Measurements from ENCODE around the gene GNA12. TPM values are rescaled to one million over a fixed set of nuclear protein-coding genes. Genes with fewer than 3 reads are reported as not detected.

Gene GNA12
- polyA plus RNA-seq, 1 donor (not counting 4 experiments of a cell fraction or from before 2014, with no cell fraction given): 35.5 TPM

DNA sequence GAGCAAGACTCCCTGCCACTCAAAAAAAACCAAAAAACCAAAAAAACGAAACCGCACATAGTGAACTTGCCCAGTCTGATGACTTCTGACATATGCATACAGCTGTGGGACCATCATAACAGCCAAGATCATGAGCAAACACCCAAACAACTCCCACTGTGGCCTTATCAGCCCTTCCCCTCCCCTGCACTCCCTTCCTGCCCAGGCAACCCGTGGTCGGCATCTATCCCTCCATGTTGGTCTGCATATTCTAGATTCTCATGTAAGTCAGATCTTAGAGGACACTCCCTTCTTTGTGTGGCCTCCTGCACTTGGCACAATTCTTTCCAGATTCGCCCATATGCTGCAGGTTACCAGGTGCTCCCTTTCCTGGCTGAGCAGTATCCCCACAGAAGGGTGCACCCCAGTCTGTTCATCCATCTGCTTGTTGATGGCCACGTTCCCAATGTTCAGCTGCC lies 72.8 kb downstream of the GNA12 start:
- Histone ChIP-seq H3K9ac (ENCODE audit: control insufficient read depth, extremely low read depth, insufficient read depth, low read length) (no peak overlapping the region), H3K27me3 (ENCODE audit: control insufficient read depth, extremely low read depth, insufficient read depth, low read length) (no peaks in the 10 kb centered on the region), H3K27ac (ENCODE audit: control insufficient read depth, insufficient read depth, low read length) (no peak overlapping the region), H3K4me2 (ENCODE audit: control insufficient read depth, extremely low read depth, insufficient read depth, low read depth, low read length) (no peak overlapping the region), H2AFZ (ENCODE audit: control insufficient read depth, low read length) (no peak overlapping the region), H3K9me3 (ENCODE audit: control insufficient read depth, low read depth, low read length) (no peaks in the 10 kb centered on the region), H3K79me2 (ENCODE audit: control insufficient read depth, insufficient read depth, low read length) (peaks cover 9% of the 10 kb centered on the region), H3K4me3 (ENCODE audit: control insufficient read depth in 2 of 3, extremely low read depth in 1 of 3, insufficient read depth in 2 of 3, low read depth in 1 of 3, low read length in 3 of 3) (no peak overlapping the region), H3K9me1 (ENCODE audit: control insufficient read depth, extremely low read depth, insufficient read depth, low read length) (no peaks in the 10 kb centered on the region), H3K36me3 (ENCODE audit: control insufficient read depth in 2 of 2, extremely low read depth in 1 of 2, insufficient read depth in 2 of 2, low read length in 2 of 2) (no peaks in the 10 kb centered on the region), H3K4me1 (ENCODE audit: control insufficient read depth, extremely low read depth, insufficient read depth, low read length) (no peaks in the 10 kb centered on the region), H4K20me1 (ENCODE audit: control insufficient read depth, extremely low read depth, insufficient read depth, low read length) (no peaks in the 10 kb centered on the region)
- FAIRE-seq (no peak), DNase-seq (ENCODE audit: low read depth, low spot score) (no peak)
- TF ChIP-seq EZH2 (IDR thresholded peaks at IDR 0.05; ENCODE audit: low read length): no peak
- no peak for TF ChIP-seq CTCF (optimal IDR thresholded peaks at IDR 0.05 in 1 of 3, IDR thresholded peaks at IDR 0.05 in 1 of 3, conservative IDR thresholded peaks at IDR 0.05 in 1 of 3; ENCODE audit: extremely low read depth in 1 of 3, insufficient read depth in 2 of 3, low read length in 3 of 3)
- dilution Hi-C loops (cut with MboI; ENCODE audit: extremely low pct_ligation_motif_present, low sequenced_read_pairs): no loop called here

GRCh38 chr7:2764621-2765020 lies 79.5 kb downstream of the GNA12 start:
- H3K36me3 ChIP-seq (ENCODE audit: control insufficient read depth in 2 of 2, extremely low read depth in 1 of 2, insufficient read depth in 2 of 2, low read length in 2 of 2): peaks cover 0 to 1% of the 10 kb centered on the region in 2 experiments
- H4K20me1 ChIP-seq (ENCODE audit: control insufficient read depth, extremely low read depth, insufficient read depth, low read length): no peaks in the 10 kb centered on the region
- H3K9ac ChIP-seq (ENCODE audit: control insufficient read depth, extremely low read depth, insufficient read depth, low read length): no peak overlapping the region
- FAIRE-seq (no peak), DNase-seq (ENCODE audit: low read depth, low spot score) (no peak)
- H2AFZ ChIP-seq (ENCODE audit: control insufficient read depth, low read length): no peak overlapping the region
- H3K9me3 ChIP-seq (ENCODE audit: control insufficient read depth, low read depth, low read length): no peaks in the 10 kb centered on the region
- H3K4me2 ChIP-seq (ENCODE audit: control insufficient read depth, extremely low read depth, insufficient read depth, low read depth, low read length): no peak overlapping the region
- no peaks in the 10 kb centered on the region for H3K27me3 ChIP-seq (ENCODE audit: control insufficient read depth, extremely low read depth, insufficient read depth, low read length)
- dilution Hi-C loops (cut with MboI; ENCODE audit: extremely low pct_ligation_motif_present, low sequenced_read_pairs): no loop called here
- no peaks in the 10 kb centered on the region for H3K9me1 ChIP-seq (ENCODE audit: control insufficient read depth, extremely low read depth, insufficient read depth, low read length)
- no peak for TF ChIP-seq CTCF (optimal IDR thresholded peaks at IDR 0.05 in 1 of 3, IDR thresholded peaks at IDR 0.05 in 1 of 3, conservative IDR thresholded peaks at IDR 0.05 in 1 of 3; ENCODE audit: extremely low read depth in 1 of 3, insufficient read depth in 2 of 3, low read length in 3 of 3)
- no peak for TF ChIP-seq EZH2 (IDR thresholded peaks at IDR 0.05; ENCODE audit: low read length)
- no peak overlapping the region for H3K27ac ChIP-seq (ENCODE audit: control insufficient read depth, insufficient read depth, low read length)
- peaks cover 2% of the 10 kb centered on the region for H3K79me2 ChIP-seq (ENCODE audit: control insufficient read depth, insufficient read depth, low read length)
- H3K4me1 ChIP-seq (ENCODE audit: control insufficient read depth, extremely low read depth, insufficient read depth, low read length): peaks cover 26% of the 10 kb centered on the region
- H3K4me3 ChIP-seq (ENCODE audit: control insufficient read depth in 2 of 3, extremely low read depth in 1 of 3, insufficient read depth in 2 of 3, low read depth in 1 of 3, low read length in 3 of 3): no peak overlapping the region

All from keratinocyte (primary cell).